Hepatocyte (in vitro differentiated cells): ENCODE data around the gene KIAA1217. TPM values are rescaled to one million over a fixed set of nuclear protein-coding genes. Genes with fewer than 3 reads are reported as not detected.

ENCODE experiments used
- DNase-seq: peaks from one replicate; pipeline ENCODE4 v3.0.0-alpha.2; 2016; ENCODE audit warnings: low spot score
- H2AFZ ChIP-seq: fragments of 200-600 bp; sonication (generic); 2 replicates; pipeline ENCODE4 v1.6.0; 2016; ENCODE audit warnings: antibody characterized with exemption, mild to moderate bottlenecking
- H3K27ac ChIP-seq: fragments of 200-600 bp; sonication (generic); 2 replicates; pipeline ENCODE4 v1.5.1; 2016; ENCODE audit warnings: mild to moderate bottlenecking
- H3K27me3 ChIP-seq: fragments of 200-600 bp; sonication (generic); 2 replicates; pipeline ENCODE4 v1.6.1; 2016
- H3K36me3 ChIP-seq: fragments of 200-600 bp; sonication (generic); replicated peaks from 2 replicates; pipeline ENCODE4 v1.5.1; 2016; ENCODE audit warnings: low read depth; ENCODE audit not compliant: insufficient read depth
- H3K4me1 ChIP-seq: fragments of 200-600 bp; sonication (generic); 2 replicates; pipeline ENCODE4 v1.5.1; 2016; ENCODE audit warnings: mild to moderate bottlenecking, moderate library complexity; ENCODE audit not compliant: insufficient read depth
- H3K4me2 ChIP-seq: fragments of 200-600 bp; sonication (generic); 2 replicates; pipeline ENCODE4 v1.6.0; 2016
- H3K4me3 ChIP-seq: fragments of 200-600 bp; sonication (generic); 2 replicates; pipeline ENCODE4 v1.5.1; 2016; ENCODE audit warnings: mild to moderate bottlenecking
- H3K79me2 ChIP-seq: fragments of 200-600 bp; sonication (generic); 2 replicates; pipeline ENCODE4 v1.6.0; 2017; ENCODE audit warnings: mild to moderate bottlenecking
- H3K9me2 ChIP-seq: fragments of 200-600 bp; sonication (generic); replicated peaks from 2 replicates; pipeline ENCODE4 v1.6.0; 2017; ENCODE audit warnings: mild to moderate bottlenecking; ENCODE audit not compliant: insufficient read depth
- H3K9me3 ChIP-seq: fragments of 200-600 bp; sonication (generic); 2 replicates; pipeline ENCODE4 v1.5.1; 2016; ENCODE audit warnings: low read depth, mild to moderate bottlenecking
- H4K20me1 ChIP-seq: fragments of 200-600 bp; sonication (generic); 2 replicates; pipeline ENCODE4 v1.6.0; 2016; ENCODE audit warnings: mild to moderate bottlenecking; ENCODE audit not compliant: insufficient read depth, poor library complexity, severe bottlenecking
- EZH2 ChIP-seq: fragments of 200-600 bp; sonication (generic); IDR thresholded peaks from 2 replicates; pipeline ENCODE4 v1.6.1; 2016; ENCODE audit warnings: antibody characterized with exemption, mild to moderate bottlenecking, borderline replicate concordance
- EZH2phosphoT487 ChIP-seq: fragments of 200-600 bp; sonication (generic); IDR thresholded peaks from one replicate; pipeline ENCODE4 v1.6.1; 2018; ENCODE audit warnings: antibody characterized with exemption, mild to moderate bottlenecking, low read depth, moderate library complexity; ENCODE audit not compliant: unreplicated experiment, severe bottlenecking
- WGBS: methylation state at CpG from one replicate; pipeline ENCODE4 v1.1.6; 2016; ENCODE audit warnings: low lambda C conversion rate; ENCODE audit errors: missing lambda C conversion rate; 5-methylcytosine and 5-hydroxymethylcytosine counted together
- polyA plus RNA-seq: library from polyadenylated mRNA; unstranded; fragments of >200 nt; fragmentation: Nextera tagmentation; extraction: Ambion mirVana; gene quantifications from 2 replicates; pipeline ENCODE4 v1.2.1, GENCODE V29; 2016
- total RNA-seq: library from RNA; depleted of rRNA; stranded (reverse); fragments of >200 nt; gene quantifications from 2 replicates; pipeline ENCODE4 v1.2.3, GENCODE V29; 2014
- TF ChIP-seq, protein P1 (sequence below): fragments of 200-600 bp; sonication (generic); IDR thresholded peaks from 2 replicates; pipeline ENCODE4 v1.5.1; 2016; ENCODE audit warnings: antibody characterized with exemption, mild to moderate bottlenecking; ENCODE audit not compliant: poor library complexity

KIAA1217 gene
- total and polyA plus RNA-seq, 2 experiments from 2014 or later: 31.6 to 33.2 TPM

DNA sequence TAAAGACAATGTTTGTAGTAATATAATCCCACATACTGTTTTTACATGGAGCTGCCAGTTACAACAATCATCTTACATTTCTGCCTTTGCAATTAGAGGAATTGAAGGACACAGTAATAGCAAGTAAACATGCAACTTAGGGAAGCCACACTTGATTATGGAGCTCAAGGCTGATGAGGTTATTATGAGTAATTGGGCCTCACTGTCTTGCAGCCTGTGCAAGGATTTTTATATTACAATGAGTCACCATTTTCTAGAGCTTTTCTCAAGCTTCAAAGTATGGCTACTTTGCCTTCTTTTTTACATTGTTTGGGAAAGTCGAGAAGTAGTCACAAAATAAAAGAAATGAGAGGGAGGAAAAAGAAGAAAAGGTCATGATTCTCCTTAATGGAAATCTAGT lies 226.4 kb downstream of the KIAA1217 start:
- H3K27me3 ChIP-seq: no peaks in the 10 kb centered on the region
- no peak overlapping the region for H3K4me3 ChIP-seq
- no peak overlapping the region for H3K27ac ChIP-seq
- H2AFZ ChIP-seq: no peak overlapping the region
- no peaks in the 10 kb centered on the region for H4K20me1 ChIP-seq
- no peak overlapping the region for H3K4me2 ChIP-seq
- no peaks in the 10 kb centered on the region for H3K79me2 ChIP-seq
- TF ChIP-seq EZH2: no peak
- TF ChIP-seq, protein P1, sequence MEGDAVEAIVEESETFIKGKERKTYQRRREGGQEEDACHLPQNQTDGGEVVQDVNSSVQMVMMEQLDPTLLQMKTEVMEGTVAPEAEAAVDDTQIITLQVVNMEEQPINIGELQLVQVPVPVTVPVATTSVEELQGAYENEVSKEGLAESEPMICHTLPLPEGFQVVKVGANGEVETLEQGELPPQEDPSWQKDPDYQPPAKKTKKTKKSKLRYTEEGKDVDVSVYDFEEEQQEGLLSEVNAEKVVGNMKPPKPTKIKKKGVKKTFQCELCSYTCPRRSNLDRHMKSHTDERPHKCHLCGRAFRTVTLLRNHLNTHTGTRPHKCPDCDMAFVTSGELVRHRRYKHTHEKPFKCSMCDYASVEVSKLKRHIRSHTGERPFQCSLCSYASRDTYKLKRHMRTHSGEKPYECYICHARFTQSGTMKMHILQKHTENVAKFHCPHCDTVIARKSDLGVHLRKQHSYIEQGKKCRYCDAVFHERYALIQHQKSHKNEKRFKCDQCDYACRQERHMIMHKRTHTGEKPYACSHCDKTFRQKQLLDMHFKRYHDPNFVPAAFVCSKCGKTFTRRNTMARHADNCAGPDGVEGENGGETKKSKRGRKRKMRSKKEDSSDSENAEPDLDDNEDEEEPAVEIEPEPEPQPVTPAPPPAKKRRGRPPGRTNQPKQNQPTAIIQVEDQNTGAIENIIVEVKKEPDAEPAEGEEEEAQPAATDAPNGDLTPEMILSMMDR: no peak
- TF ChIP-seq EZH2phosphoT487: no peak
- no peaks in the 10 kb centered on the region for H3K36me3 ChIP-seq
- no peak for DNase-seq
- H3K9me2 ChIP-seq: no peaks in the 10 kb centered on the region
- no peaks in the 10 kb centered on the region for H3K9me3 ChIP-seq
- no peaks in the 10 kb centered on the region for H3K4me1 ChIP-seq
- 92% methylated on average over 1 of the region's 1 CpG for WGBS

DNA sequence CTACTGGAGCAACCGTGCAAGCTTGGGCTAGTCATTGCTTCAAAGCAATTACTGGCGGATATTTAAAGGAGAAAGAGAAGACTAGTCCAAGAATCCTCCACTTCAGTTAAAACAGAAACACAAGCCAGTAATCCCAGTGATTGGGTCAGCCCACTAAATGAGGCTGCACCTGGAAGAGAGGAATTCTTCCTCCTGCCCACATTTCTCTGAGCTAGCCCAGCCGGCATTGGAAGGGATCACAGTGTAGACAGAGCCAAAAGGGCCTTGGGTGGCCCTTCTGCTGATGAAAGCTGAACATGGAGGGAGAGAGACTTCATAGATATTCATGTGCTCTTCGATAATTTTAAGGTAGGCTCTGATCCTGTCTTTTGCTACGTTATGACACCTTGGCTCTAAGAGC lies 228.4 kb downstream of the KIAA1217 start:
- Histone ChIP-seq H3K27me3 (no peaks in the 10 kb centered on the region), H2AFZ (no peak overlapping the region), H3K4me3 (no peak overlapping the region), H3K9me2 (no peaks in the 10 kb centered on the region), H3K4me2 (no peak overlapping the region), H3K4me1 (no peaks in the 10 kb centered on the region), H3K27ac (no peak overlapping the region), H4K20me1 (no peaks in the 10 kb centered on the region), H3K36me3 (no peaks in the 10 kb centered on the region), H3K9me3 (no peaks in the 10 kb centered on the region), H3K79me2 (no peaks in the 10 kb centered on the region)
- no peak for TF ChIP-seq EZH2phosphoT487
- no peak for TF ChIP-seq EZH2
- TF ChIP-seq, protein P1: no peak
- WGBS: 82% methylated on average over 5 of the region's 5 CpGs
- DNase-seq: no peak

DNA sequence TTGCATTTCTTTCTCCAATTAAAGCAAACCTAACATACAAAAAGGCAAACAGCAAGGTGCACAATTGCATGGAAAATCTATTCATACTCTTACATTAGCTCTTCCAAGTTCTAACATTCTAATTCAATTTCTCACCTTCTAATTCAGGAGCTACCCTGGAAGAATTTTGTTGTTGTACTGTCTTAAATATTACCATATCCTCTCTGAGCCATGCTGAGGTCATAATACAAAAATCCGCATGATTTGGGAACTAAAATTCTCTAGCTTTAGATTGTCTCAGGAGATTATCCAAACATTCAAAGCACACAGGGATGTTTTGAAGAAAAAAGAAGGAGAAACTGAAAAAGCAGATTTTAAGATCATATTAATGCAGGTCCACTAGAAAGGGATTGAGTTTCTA lies 229.9 kb downstream of the KIAA1217 start:
- peaks cover 3% of the 10 kb centered on the region for H3K4me1 ChIP-seq
- TF ChIP-seq, protein P1: no peak
- TF ChIP-seq EZH2: no peak
- TF ChIP-seq EZH2phosphoT487: no peak
- H3K36me3 ChIP-seq: no peaks in the 10 kb centered on the region
- H3K27ac ChIP-seq: no peak overlapping the region
- no peak overlapping the region for H2AFZ ChIP-seq
- WGBS: 87% methylated on average over 1 of the region's 1 CpG
- DNase-seq: no peak
- H3K9me3 ChIP-seq: no peaks in the 10 kb centered on the region
- H3K27me3 ChIP-seq: no peaks in the 10 kb centered on the region
- H3K79me2 ChIP-seq: no peaks in the 10 kb centered on the region
- H3K4me3 ChIP-seq: no peak overlapping the region
- no peaks in the 10 kb centered on the region for H4K20me1 ChIP-seq
- H3K4me2 ChIP-seq: no peak overlapping the region
- H3K9me2 ChIP-seq: no peaks in the 10 kb centered on the region

DNA sequence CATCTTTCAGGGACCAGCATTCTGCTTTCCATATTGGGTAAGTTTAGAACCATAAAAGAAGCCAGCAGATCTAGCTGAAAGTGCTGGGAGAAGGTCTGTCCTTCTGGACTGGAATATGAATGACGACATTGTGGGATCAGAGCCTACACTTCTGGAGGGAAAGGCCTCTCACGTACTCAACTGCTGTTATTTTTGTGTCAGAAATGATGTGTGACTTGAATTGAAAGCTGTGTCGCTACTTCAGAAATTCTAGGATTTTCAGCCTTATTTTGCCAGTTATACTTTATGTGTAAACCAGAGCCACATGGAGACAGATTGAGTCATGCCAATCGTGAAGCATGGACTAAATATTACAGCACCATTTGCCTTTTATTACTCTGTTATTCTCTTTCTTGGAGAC lies 231.0 kb downstream of the KIAA1217 start:
- DNase-seq: no peak
- no peaks in the 10 kb centered on the region for H3K9me3 ChIP-seq
- no peaks in the 10 kb centered on the region for H3K79me2 ChIP-seq
- H4K20me1 ChIP-seq: no peaks in the 10 kb centered on the region
- no peaks in the 10 kb centered on the region for H3K9me2 ChIP-seq
- H3K4me2 ChIP-seq: no peak overlapping the region
- peaks cover 3% of the 10 kb centered on the region for H3K4me1 ChIP-seq
- no peak overlapping the region for H3K4me3 ChIP-seq
- H3K27me3 ChIP-seq: no peaks in the 10 kb centered on the region
- WGBS: 87% methylated on average over 4 of the region's 4 CpGs
- no peak overlapping the region for H2AFZ ChIP-seq
- H3K36me3 ChIP-seq: no peaks in the 10 kb centered on the region
- H3K27ac ChIP-seq: no peak overlapping the region
- TF ChIP-seq EZH2 (no peak), EZH2phosphoT487 (no peak)
- TF ChIP-seq, protein P1: no peak
